ENCODE data around the gene EPOP.

Gene EPOP

DNA sequence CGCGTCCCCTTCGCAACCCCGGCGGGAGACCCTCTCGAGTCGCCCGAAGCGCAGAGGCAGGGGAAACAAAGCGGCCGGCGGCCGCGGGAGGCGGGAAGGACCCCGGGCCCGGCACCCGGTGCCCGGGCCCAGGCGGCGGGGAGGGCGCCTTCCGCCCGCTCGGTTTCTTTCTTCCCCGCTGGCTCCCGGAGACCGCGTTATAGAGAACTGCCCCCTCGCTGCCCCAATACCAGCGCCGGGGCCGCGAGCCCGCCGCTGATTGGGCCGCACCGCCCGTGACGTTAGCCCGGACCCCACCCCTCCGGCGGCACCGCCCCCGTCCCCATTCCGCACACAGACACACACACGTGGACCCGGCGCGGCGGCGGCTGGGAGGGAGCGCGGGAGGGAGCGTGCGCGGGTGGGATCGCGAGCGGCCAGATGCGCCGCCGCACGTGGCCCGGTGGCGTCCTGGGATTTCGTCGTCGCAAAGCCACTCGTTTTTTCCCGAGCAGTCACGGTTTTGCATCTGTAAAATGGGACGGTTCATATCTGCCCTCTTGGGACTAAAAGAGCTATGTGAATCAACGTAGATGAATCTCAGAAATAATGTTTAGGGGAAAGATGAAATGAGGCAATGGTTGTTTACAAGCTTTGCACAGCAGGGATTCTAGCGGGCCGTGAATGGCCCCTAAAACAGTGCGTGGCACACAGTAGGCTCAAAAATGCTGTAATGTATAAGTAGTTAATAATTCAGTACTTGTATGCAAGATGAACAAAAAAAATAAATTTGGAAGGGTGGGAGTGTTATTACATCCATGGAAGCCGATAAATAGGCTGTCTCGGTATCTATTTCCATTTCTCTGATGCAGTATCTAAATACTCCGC lies at the start of gene EPOP:
Gene EPOP, minus strand, starts transcription at position 209 of the 867 bp plus-strand sequence. CDS start 462 bp downstream, outside the sequence.
- H3K4me3 ChIP-seq (ENCODE audit: low read depth in 1 of 5, low read length in 5 of 5): peak within 1 kb of the TSS; percentile 25 to 65 (median 52)
- peaks cover 0 to 30% (median 19%) of the 10 kb centered on the region in 5 donors for H3K4me1 ChIP-seq (ENCODE audit: control insufficient read depth in 5 of 5, insufficient read depth in 5 of 5, low read length in 5 of 5)
- peak within 1 kb of the TSS in 4 of 5 donors; percentile 35 to 74 (median 68) for H3K9ac ChIP-seq (ENCODE audit: low read length in 5 of 5)
- no peak within 1 kb of the TSS for H3K27ac ChIP-seq (ENCODE audit: low read depth, low read length)
- no peaks in the 10 kb centered on the region for H3K9me3 ChIP-seq (ENCODE audit: control insufficient read depth in 5 of 5, low read length in 5 of 5)
- peaks cover 14 to 39% (median 25%) of the 10 kb centered on the region in 5 donors for H3K27me3 ChIP-seq (ENCODE audit: control insufficient read depth in 5 of 5, insufficient read depth in 4 of 5, low read length in 5 of 5)
- no peaks in the 10 kb centered on the region for H3K36me3 ChIP-seq (ENCODE audit: control insufficient read depth in 5 of 5, insufficient read depth in 5 of 5, low read length in 5 of 5)

DNA sequence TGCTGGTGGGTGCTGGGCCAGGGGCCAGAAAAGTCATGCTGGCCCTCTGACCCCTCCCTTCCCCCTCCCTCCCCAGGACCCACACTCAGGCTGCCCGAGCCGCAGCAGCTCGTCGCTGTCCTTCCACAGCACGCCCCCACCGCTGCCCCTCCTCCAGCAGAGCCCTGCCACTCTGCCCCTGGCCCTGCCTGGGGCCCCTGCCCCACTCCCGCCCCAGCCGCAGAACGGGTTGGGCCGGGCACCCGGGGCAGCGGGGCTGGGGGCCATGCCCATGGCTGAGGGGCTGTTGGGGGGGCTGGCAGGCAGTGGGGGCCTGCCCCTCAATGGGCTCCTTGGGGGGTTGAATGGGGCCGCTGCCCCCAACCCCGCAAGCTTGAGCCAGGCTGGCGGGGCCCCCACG lies 47.0 kb upstream of the EPOP start:
- Histone ChIP-seq H3K27me3 (ENCODE audit: control insufficient read depth in 5 of 5, insufficient read depth in 4 of 5, low read length in 5 of 5) (no peaks in the 10 kb centered on the region), H3K27ac (ENCODE audit: low read depth, low read length) (no peak overlapping the region), H3K9ac (ENCODE audit: low read length in 5 of 5) (no peak overlapping the region), H3K9me3 (ENCODE audit: control insufficient read depth in 5 of 5, low read length in 5 of 5) (no peaks in the 10 kb centered on the region), H3K4me1 (ENCODE audit: control insufficient read depth in 5 of 5, insufficient read depth in 5 of 5, low read length in 5 of 5) (peaks cover 0 to 11% (median 4%) of the 10 kb centered on the region in 5 donors), H3K4me3 (ENCODE audit: low read depth in 1 of 5, low read length in 5 of 5) (no peak overlapping the region), H3K36me3 (ENCODE audit: control insufficient read depth in 5 of 5, insufficient read depth in 5 of 5, low read length in 5 of 5) (peaks cover 7 to 80% (median 57%) of the 10 kb centered on the region in 5 donors)

DNA sequence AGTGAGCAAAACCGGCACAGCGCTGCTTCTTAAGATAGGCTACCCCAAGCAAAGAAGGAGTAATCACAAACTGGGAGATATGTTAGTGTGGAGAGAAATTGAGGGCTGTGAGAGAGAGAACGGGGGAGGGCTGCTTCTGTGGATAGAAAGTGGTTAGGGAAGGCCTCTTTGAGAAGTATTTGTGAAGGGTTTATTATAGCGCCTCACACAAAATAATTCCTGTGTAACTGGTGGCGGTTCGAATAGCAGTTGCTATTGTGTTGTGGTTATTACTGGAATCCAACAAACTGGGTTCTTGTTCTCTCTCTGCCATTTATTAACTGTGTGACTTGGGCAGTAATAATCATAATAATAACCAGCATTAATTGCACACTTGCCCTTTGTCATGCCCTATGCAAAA lies 46.2 kb upstream of the EPOP start:
- Histone ChIP-seq H3K9me3 (ENCODE audit: control insufficient read depth in 5 of 5, low read length in 5 of 5) (no peaks in the 10 kb centered on the region), H3K9ac (ENCODE audit: low read length in 5 of 5) (no peak overlapping the region), H3K36me3 (ENCODE audit: control insufficient read depth in 5 of 5, insufficient read depth in 5 of 5, low read length in 5 of 5) (peaks cover 7 to 85% (median 65%) of the 10 kb centered on the region in 5 donors), H3K27me3 (ENCODE audit: control insufficient read depth in 5 of 5, insufficient read depth in 4 of 5, low read length in 5 of 5) (no peaks in the 10 kb centered on the region), H3K4me1 (ENCODE audit: control insufficient read depth in 5 of 5, insufficient read depth in 5 of 5, low read length in 5 of 5) (peaks cover 0 to 11% (median 4%) of the 10 kb centered on the region in 5 donors), H3K27ac (ENCODE audit: low read depth, low read length) (no peak overlapping the region), H3K4me3 (ENCODE audit: low read depth in 1 of 5, low read length in 5 of 5) (no peak overlapping the region)

DNA sequence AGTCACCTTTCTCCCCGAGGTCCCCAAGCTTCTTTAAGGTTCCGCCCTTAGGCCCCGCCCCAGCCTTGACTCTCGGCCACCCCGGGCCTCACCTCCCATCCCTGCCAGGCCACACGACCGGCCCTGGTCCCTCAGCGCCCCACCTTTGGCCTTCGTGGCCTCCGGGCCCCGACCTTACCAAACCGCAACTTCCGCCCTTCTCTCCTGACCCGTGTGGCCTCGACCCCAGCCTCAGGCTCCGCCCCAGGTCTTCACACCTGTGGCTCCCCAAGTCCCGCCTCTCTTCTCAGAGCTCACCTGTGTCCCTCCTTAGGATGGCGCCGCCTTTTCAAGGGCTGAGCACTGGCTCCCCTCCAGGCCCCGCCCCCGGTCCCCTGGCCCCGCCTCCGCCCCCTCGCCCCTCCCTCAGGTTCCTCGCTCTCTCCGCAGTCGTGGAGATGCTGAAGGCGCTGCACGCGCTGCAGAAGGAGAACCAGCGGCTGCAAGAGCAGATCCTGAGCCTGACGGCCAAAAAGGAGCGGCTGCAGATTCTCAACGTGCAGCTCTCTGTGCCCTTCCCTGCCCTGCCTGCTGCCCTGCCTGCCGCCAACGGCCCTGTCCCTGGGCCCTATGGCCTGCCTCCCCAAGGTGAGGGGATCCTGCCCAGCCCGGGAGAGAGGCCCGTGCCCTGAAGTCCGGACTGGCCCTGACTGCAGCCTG lies 45.3 kb upstream of the EPOP start:
- Histone ChIP-seq H3K27ac (ENCODE audit: low read depth, low read length) (no peak overlapping the region), H3K9ac (ENCODE audit: low read length in 5 of 5) (no peak overlapping the region), H3K27me3 (ENCODE audit: control insufficient read depth in 5 of 5, insufficient read depth in 4 of 5, low read length in 5 of 5) (no peaks in the 10 kb centered on the region), H3K4me3 (ENCODE audit: low read depth in 1 of 5, low read length in 5 of 5) (no peak overlapping the region), H3K9me3 (ENCODE audit: control insufficient read depth in 5 of 5, low read length in 5 of 5) (no peaks in the 10 kb centered on the region), H3K4me1 (ENCODE audit: control insufficient read depth in 5 of 5, insufficient read depth in 5 of 5, low read length in 5 of 5) (peaks cover 0 to 10% (median 4%) of the 10 kb centered on the region in 5 donors), H3K36me3 (ENCODE audit: control insufficient read depth in 5 of 5, insufficient read depth in 5 of 5, low read length in 5 of 5) (peaks cover 7 to 85% (median 71%) of the 10 kb centered on the region in 5 donors)

DNA sequence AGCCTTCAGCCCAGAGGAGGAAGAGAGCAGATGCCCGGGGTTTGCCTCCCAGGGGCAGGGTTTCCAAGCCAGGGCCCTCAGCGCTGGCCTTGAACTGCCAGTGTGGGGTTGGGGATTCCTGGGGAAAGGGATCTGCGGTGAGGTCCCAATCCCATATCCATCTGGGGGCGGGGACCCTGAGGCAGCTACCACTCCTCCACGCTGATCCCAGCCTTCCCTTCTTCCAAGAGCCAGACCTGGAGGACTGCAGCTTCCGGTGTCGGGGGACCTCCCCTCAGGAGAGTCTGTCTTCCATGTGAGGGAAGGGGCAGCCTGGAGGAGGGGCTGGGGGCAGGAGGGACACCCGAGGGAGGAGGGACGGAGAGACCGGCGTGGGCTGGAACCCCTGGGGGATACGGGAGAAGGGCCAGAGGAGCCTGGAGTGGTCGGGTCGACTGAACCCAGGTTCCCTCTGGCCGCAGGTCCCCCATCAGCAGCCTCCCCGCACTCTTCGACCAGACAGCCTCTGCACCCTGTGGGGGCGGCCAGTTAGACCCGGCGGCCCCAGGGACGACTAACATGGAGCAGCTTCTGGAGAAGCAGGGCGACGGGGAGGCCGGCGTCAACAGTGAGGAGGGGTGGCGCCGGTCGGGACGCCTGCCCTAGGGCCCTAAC lies 44.7 kb upstream of the EPOP start:
- H3K36me3 ChIP-seq (ENCODE audit: control insufficient read depth in 5 of 5, insufficient read depth in 5 of 5, low read length in 5 of 5): peaks cover 7 to 84% (median 65%) of the 10 kb centered on the region in 5 donors
- no peak overlapping the region for H3K9ac ChIP-seq (ENCODE audit: low read length in 5 of 5)
- no peak overlapping the region for H3K4me3 ChIP-seq (ENCODE audit: low read depth in 1 of 5, low read length in 5 of 5)
- no peaks in the 10 kb centered on the region for H3K9me3 ChIP-seq (ENCODE audit: control insufficient read depth in 5 of 5, low read length in 5 of 5)
- H3K27ac ChIP-seq (ENCODE audit: low read depth, low read length): no peak overlapping the region
- peaks cover 0 to 4% (median 3%) of the 10 kb centered on the region in 5 donors for H3K4me1 ChIP-seq (ENCODE audit: control insufficient read depth in 5 of 5, insufficient read depth in 5 of 5, low read length in 5 of 5)
- H3K27me3 ChIP-seq (ENCODE audit: control insufficient read depth in 5 of 5, insufficient read depth in 4 of 5, low read length in 5 of 5): no peaks in the 10 kb centered on the region

DNA sequence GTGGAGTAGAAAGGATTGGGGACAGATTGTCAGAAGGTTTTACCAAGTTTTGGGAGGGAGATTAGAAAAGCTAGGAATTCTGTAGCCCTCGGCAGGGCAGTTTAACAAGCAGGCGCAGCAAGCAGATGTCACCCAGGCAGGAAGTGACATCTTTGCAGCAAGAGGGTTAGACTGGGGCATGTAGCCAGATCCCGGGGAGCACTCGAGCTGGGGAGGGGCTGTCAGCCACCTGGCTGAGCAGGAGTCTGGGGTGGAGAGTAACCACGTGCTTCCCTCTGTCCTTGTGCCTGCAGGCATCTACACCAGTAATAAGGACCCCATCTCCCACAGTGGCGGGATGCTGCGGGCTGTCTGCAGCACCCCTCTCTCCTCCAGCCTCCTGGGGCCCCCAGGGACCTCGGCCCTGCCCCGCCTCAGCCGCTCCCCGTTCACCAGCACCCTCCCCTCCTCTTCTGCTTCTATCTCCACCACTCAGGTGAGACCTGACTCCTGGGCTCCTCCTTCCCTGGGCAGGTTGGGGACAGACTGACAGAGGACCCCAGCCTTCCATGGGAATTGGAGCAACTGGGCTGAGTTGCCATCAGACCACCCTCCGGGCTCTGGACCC lies 42.5 kb upstream of the EPOP start:
- Histone ChIP-seq H3K4me1 (ENCODE audit: control insufficient read depth in 5 of 5, insufficient read depth in 5 of 5, low read length in 5 of 5) (no peaks in the 10 kb centered on the region), H3K27ac (ENCODE audit: low read depth, low read length) (no peak overlapping the region), H3K9ac (ENCODE audit: low read length in 5 of 5) (no peak overlapping the region), H3K9me3 (ENCODE audit: control insufficient read depth in 5 of 5, low read length in 5 of 5) (no peaks in the 10 kb centered on the region), H3K4me3 (ENCODE audit: low read depth in 1 of 5, low read length in 5 of 5) (no peak overlapping the region), H3K27me3 (ENCODE audit: control insufficient read depth in 5 of 5, insufficient read depth in 4 of 5, low read length in 5 of 5) (no peaks in the 10 kb centered on the region), H3K36me3 (ENCODE audit: control insufficient read depth in 5 of 5, insufficient read depth in 5 of 5, low read length in 5 of 5) (peaks cover 7 to 94% (median 79%) of the 10 kb centered on the region in 5 donors)

DNA sequence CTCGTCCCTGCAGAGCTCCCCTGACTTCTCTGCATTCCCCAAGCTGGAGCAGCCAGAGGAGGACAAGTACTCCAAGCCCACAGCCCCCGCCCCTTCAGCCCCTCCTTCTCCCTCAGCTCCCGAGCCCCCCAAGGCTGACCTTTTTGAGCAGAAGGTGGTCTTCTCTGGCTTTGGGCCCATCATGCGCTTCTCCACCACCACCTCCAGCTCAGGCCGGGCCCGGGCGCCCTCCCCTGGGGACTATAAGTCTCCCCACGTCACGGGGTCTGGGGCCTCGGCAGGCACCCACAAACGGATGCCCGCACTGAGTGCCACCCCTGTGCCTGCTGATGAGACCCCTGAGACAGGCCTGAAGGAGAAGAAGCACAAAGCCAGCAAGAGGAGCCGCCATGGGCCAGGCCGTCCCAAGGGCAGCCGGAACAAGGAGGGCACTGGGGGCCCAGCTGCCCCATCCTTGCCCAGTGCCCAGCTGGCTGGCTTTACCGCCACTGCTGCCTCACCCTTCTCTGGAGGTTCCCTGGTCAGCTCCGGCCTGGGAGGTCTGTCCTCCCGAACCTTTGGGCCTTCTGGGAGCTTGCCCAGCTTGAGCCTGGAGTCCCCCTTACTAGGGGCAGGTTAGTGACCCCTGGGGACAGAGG lies 41.7 kb upstream of the EPOP start:
- Histone ChIP-seq H3K36me3 (ENCODE audit: control insufficient read depth in 5 of 5, insufficient read depth in 5 of 5, low read length in 5 of 5) (peaks cover 7 to 96% (median 84%) of the 10 kb centered on the region in 5 donors), H3K27ac (ENCODE audit: low read depth, low read length) (no peak overlapping the region), H3K4me1 (ENCODE audit: control insufficient read depth in 5 of 5, insufficient read depth in 5 of 5, low read length in 5 of 5) (no peaks in the 10 kb centered on the region)

DNA sequence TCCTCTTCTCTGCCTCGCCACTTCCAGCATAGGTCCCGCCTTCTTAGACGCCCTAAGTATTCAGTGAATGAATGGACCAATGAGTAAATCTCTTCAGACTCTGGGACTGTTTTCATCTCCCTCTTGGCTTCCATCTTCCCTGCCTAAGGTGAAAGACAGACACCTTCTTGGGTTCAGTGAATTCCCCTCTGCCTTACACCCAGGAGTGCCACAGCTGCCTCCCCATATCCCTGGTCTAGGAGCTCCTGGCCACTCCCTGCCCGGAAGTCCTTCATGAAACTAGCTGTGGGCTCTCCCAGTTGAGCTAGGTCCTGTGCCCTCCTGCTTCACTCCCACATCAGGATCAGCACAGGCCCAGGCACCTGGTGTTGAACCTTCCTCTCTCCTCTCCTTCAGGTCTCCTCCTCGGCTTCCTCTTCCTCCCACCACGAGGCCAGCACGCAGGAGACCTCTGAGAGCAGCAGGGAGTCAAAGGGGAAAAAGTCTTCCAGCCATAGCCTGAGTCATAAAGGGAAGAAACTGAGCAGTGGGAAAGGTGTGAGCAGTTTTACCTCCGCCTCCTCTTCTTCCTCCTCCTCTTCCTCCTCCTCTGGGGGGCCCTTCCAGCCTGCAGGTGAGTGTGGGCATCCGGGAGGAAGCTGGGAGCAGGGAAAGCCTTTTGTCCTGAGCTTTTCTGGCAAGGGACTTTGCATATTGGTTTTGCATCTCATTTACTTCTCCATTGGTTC lies 40.6 kb upstream of the EPOP start:
- Histone ChIP-seq H3K9ac (ENCODE audit: low read length in 5 of 5) (no peak overlapping the region), H3K4me3 (ENCODE audit: low read depth in 1 of 5, low read length in 5 of 5) (no peak overlapping the region), H3K36me3 (ENCODE audit: control insufficient read depth in 5 of 5, insufficient read depth in 5 of 5, low read length in 5 of 5) (peaks cover 0 to 95% (median 80%) of the 10 kb centered on the region in 5 donors), H3K4me1 (ENCODE audit: control insufficient read depth in 5 of 5, insufficient read depth in 5 of 5, low read length in 5 of 5) (no peaks in the 10 kb centered on the region), H3K27ac (ENCODE audit: low read depth, low read length) (no peak overlapping the region), H3K9me3 (ENCODE audit: control insufficient read depth in 5 of 5, low read length in 5 of 5) (no peaks in the 10 kb centered on the region), H3K27me3 (ENCODE audit: control insufficient read depth in 5 of 5, insufficient read depth in 4 of 5, low read length in 5 of 5) (no peaks in the 10 kb centered on the region)

More for the DNA sequence above, 41.7 kb upstream of the EPOP start:
- Histone ChIP-seq H3K9ac (ENCODE audit: low read length in 5 of 5) (no peak overlapping the region), H3K27me3 (ENCODE audit: control insufficient read depth in 5 of 5, insufficient read depth in 4 of 5, low read length in 5 of 5) (no peaks in the 10 kb centered on the region), H3K9me3 (ENCODE audit: control insufficient read depth in 5 of 5, low read length in 5 of 5) (no peaks in the 10 kb centered on the region), H3K4me3 (ENCODE audit: low read depth in 1 of 5, low read length in 5 of 5) (no peak overlapping the region)
